ENCODE measurements around the gene SMCO4. TPM values are rescaled to one million over a fixed set of nuclear protein-coding genes. Genes with fewer than 3 reads are reported as not detected.
"Not testable (repeated sequence)": the region's sequence is repeated elsewhere in the genome, so short reads cannot be mapped to it uniquely, and the experiment has no call there.

SMCO4 gene
- 10 to 100 TPM in 4 of 6 experiments, 1 to 10 TPM in 2; 8.6 to 13.1 (median 11.0) TPM for total RNA-seq (2021; fragmentation: NEBNext Ultra II Directional; extraction: Animal tissue kit (Norgen Biotek cat#: 25700))
- long read RNA-seq, transcript SMCO4-201 (3 exons, 1,104 nt): major isoform, 6 of 16 reads
- long read RNA-seq, partial matches to known transcripts: 2 of 16 reads
- long read RNA-seq, other reads (novel, unspliced or antisense): 7 of 16 reads

- Mint-ChIP-seq H3K4me1 (ENCODE audit: low read depth) (peaks cover 22% of the 10 kb centered on the region), H3K27ac (peak within 1 kb of the TSS; percentile 84), H3K36me3 (ENCODE audit: low read depth) (no peaks in the 10 kb centered on the region), H3K27me3 (ENCODE audit: insufficient read depth) (peaks cover 20% of the 10 kb centered on the region), H3K9me3 (no peaks in the 10 kb centered on the region), H3K4me3 (peak within 1 kb of the TSS; percentile 92)
- TF ChIP-seq CTCF (IDR thresholded peaks at IDR 0.05): peak; percentile 74
- peak; percentile 48 for DNase-seq
These were observed at the start of gene SMCO4 for GRCh38 chr11:93543292-93543977. Gene SMCO4 (minus strand): TSS chr11:93543391. CDS start chr11:93479189, 64,202 bp downstream.

GRCh38 chr11:93591247-93591898 is 48.2 kb upstream of the SMCO4 start:
- no peak for DNase-seq
- Mint-ChIP-seq H3K27me3 (ENCODE audit: insufficient read depth) (peaks cover 19% of the 10 kb centered on the region), H3K9me3 (no peaks in the 10 kb centered on the region), H3K4me3 (no peak overlapping the region), H3K36me3 (ENCODE audit: low read depth) (no peaks in the 10 kb centered on the region), H3K4me1 (ENCODE audit: low read depth) (peaks cover 10% of the 10 kb centered on the region), H3K27ac (no peak overlapping the region)
- no peak for TF ChIP-seq CTCF (IDR thresholded peaks at IDR 0.05)

- Mint-ChIP-seq H3K27me3 (ENCODE audit: insufficient read depth) (peaks cover 19% of the 10 kb centered on the region), H3K36me3 (ENCODE audit: low read depth) (no peaks in the 10 kb centered on the region), H3K4me3 (no peak overlapping the region), H3K27ac (no peak overlapping the region), H3K9me3 (no peaks in the 10 kb centered on the region), H3K4me1 (ENCODE audit: low read depth) (peaks cover 19% of the 10 kb centered on the region)
- no peak for TF ChIP-seq CTCF (IDR thresholded peaks at IDR 0.05)
- DNase-seq: no peak
These were observed 46.2 kb upstream of the SMCO4 start for GRCh38 chr11:93589347-93589746.

GRCh38 chr11:93587858-93588581 is 44.8 kb upstream of the SMCO4 start:
- Mint-ChIP-seq H3K4me1 (ENCODE audit: low read depth) (peaks cover 19% of the 10 kb centered on the region), H3K36me3 (ENCODE audit: low read depth) (no peaks in the 10 kb centered on the region), H3K4me3 (no peak overlapping the region), H3K27ac (no peak overlapping the region), H3K27me3 (ENCODE audit: insufficient read depth) (peaks cover 16% of the 10 kb centered on the region), H3K9me3 (no peaks in the 10 kb centered on the region)
- no peak for DNase-seq
- TF ChIP-seq CTCF (IDR thresholded peaks at IDR 0.05): no peak

- not testable (repeated sequence) for H3K27ac Mint-ChIP-seq; DNase-seq; H3K4me3 Mint-ChIP-seq; H3K36me3 Mint-ChIP-seq (ENCODE audit: low read depth); H3K9me3 Mint-ChIP-seq
- H3K27me3 Mint-ChIP-seq (ENCODE audit: insufficient read depth): peaks cover 16% of the 10 kb centered on the region
- H3K4me1 Mint-ChIP-seq (ENCODE audit: low read depth): peaks cover 19% of the 10 kb centered on the region
These were observed 44.2 kb upstream of the SMCO4 start for GRCh38 chr11:93587425-93587824.

Data from HFFc6 (cell line).